Left lung (tissue), 10 donors: Measurements from ENCODE around the gene CYP27A1. TPM values are rescaled to one million over a fixed set of nuclear protein-coding genes. Genes with fewer than 3 reads are reported as not detected.

ENCODE experiments used
- ATAC-seq: fragments of 200-7000 bp; cut with Tn5 transposase; one replicate; pipeline ENCODE4 v1.9.1; 2020; ENCODE audit warnings: moderate library complexity
- DNase-seq, 4 donors: peaks; one replicate each; pipeline ENCODE4 v3.0.0-alpha.2; 2013 to 2020
- H3K27ac ChIP-seq, 2 donors: fragments of 200-600 bp; sonication (generic) in 1 of 2; one replicate each; pipeline versions ENCODE4 v1.5.0 to v1.8.0; 2020 to 2021
- H3K27me3 ChIP-seq, 2 donors: fragments of 200-600 bp; sonication (generic) in 1 of 2; one replicate each; pipeline versions ENCODE4 v1.5.0 to v1.8.0; 2020 to 2021
- H3K36me3 ChIP-seq, 2 donors: fragments of 200-600 bp; sonication (generic) in 1 of 2; one replicate each; pipeline versions ENCODE4 v1.5.0 to v1.8.0; 2020 to 2021
- H3K4me1 ChIP-seq, 2 donors: fragments of 200-600 bp; one replicate each; pipeline ENCODE4 v1.8.0; 2021
- H3K4me3 ChIP-seq, 2 donors: fragments of 200-600 bp; sonication (generic) in 1 of 2; one replicate each; pipeline versions ENCODE4 v1.5.0 to v1.8.0; 2020 to 2021; ENCODE audit warnings: mild to moderate bottlenecking in 1 of 2
- H3K9me3 ChIP-seq, 2 donors: fragments of 200-600 bp; sonication (generic) in 1 of 2; one replicate each; pipeline versions ENCODE4 v1.5.0 to v1.8.0; 2020 to 2021
- intact Hi-C, 2 donors: fragments of 100-400 bp; cut with DNase I; formaldehyde crosslinking; loops; one replicate each; pipeline versions ENCODE4 v1.11.2 to v1.14.2; 2022
- polyA plus RNA-seq, 6 donors: library from polyadenylated mRNA; unstranded; fragments of 120-200 nt; gene quantifications; one replicate each; pipeline ENCODE4 v1.2.1, GENCODE V29; 2013; ENCODE audit not compliant: insufficient read length in 6 of 6
- total RNA-seq, 2 donors: library from RNA; stranded (reverse); fragmentation: NEBNext Ultra II Directional; extraction: Animal tissue kit (Norgen Biotek cat#: 25700); gene quantifications; one replicate each; pipeline ENCODE4 v1.2.1, GENCODE V29; 2021
- TF ChIP-seq, protein P1 (sequence below), 2 donors: fragments of 200-600 bp; sonication (generic) in 1 of 2; IDR thresholded peaks; one replicate each; pipeline versions ENCODE4 v1.5.0 to v1.8.0; 2021; ENCODE audit warnings: antibody characterized with exemption in 2 of 2
- donor health status: DM: no; HTN: yes; CAD: no.
- donor health status: DM: no; HTN: no; CAD: no.

The CYP27A1 gene
- total and polyA plus RNA-seq, 8 donors, result 24.3 to 95.9 (median 30.7) TPM

DNA sequence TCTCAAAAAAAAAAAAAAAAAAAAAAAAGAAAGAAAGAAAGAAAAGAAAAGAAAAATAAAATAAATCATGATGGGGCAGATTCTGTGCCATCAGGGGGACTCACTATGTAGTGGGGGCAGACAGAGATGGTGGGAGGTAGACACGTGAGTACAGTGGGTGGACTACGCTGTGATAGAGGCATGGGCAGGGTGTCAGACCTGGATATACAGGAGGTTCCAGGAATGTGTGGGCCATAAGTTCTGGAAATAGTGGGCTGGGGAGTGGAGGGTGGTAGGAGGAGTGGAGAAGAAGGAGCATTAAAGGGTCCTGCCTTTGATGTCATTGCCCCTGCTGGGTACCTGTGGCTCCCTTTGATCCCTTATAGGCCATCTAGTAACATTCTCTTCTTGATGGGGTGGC, 68.8 kb downstream of the CYP27A1 start:
- intact Hi-C loops, result no loop called here
- no peak overlapping the region for H3K4me3 ChIP-seq
- H3K4me1 ChIP-seq, result peaks cover 0 to 6% of the 10 kb centered on the region in 2 donors
- H3K9me3 ChIP-seq, result no peaks in the 10 kb centered on the region
- ATAC-seq (no peak), DNase-seq (no peak)
- no peaks in the 10 kb centered on the region for H3K36me3 ChIP-seq
- H3K27me3 ChIP-seq, result peaks cover 13 to 80% of the 10 kb centered on the region in 2 donors
- TF ChIP-seq, protein P1, sequence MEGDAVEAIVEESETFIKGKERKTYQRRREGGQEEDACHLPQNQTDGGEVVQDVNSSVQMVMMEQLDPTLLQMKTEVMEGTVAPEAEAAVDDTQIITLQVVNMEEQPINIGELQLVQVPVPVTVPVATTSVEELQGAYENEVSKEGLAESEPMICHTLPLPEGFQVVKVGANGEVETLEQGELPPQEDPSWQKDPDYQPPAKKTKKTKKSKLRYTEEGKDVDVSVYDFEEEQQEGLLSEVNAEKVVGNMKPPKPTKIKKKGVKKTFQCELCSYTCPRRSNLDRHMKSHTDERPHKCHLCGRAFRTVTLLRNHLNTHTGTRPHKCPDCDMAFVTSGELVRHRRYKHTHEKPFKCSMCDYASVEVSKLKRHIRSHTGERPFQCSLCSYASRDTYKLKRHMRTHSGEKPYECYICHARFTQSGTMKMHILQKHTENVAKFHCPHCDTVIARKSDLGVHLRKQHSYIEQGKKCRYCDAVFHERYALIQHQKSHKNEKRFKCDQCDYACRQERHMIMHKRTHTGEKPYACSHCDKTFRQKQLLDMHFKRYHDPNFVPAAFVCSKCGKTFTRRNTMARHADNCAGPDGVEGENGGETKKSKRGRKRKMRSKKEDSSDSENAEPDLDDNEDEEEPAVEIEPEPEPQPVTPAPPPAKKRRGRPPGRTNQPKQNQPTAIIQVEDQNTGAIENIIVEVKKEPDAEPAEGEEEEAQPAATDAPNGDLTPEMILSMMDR (IDR thresholded peaks at IDR 0.05), result no peak
- no peak overlapping the region for H3K27ac ChIP-seq

DNA sequence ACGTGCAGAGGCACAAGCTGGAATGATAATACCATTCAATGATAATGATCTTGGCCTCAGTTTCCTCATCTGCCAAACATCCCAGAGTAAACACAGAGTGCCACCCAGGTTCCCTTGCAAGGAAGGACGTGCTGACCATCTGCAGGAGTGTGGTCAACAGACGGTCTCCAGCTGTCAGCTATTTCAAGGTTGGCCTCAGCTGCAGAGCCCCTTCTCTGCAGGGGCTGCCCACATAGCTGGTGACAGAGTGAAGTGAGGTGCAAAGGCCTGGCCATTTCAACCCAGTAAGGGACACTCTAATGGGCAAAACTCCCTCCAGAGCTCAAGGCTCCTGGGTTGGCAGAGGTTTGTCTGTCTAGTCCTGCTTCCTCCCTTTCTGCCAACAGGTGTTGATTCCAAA, 69.3 kb downstream of the CYP27A1 start:
- peaks cover 0 to 6% of the 10 kb centered on the region in 2 donors for H3K4me1 ChIP-seq
- no peaks in the 10 kb centered on the region for H3K36me3 ChIP-seq
- TF ChIP-seq, protein P1 (IDR thresholded peaks at IDR 0.05), result no peak
- ATAC-seq (no peak), DNase-seq (no peak)
- no peak overlapping the region for H3K4me3 ChIP-seq
- H3K9me3 ChIP-seq, result no peaks in the 10 kb centered on the region
- peaks cover 14 to 84% of the 10 kb centered on the region in 2 donors for H3K27me3 ChIP-seq
- no peak overlapping the region for H3K27ac ChIP-seq
- intact Hi-C loops, result no loop called here

DNA sequence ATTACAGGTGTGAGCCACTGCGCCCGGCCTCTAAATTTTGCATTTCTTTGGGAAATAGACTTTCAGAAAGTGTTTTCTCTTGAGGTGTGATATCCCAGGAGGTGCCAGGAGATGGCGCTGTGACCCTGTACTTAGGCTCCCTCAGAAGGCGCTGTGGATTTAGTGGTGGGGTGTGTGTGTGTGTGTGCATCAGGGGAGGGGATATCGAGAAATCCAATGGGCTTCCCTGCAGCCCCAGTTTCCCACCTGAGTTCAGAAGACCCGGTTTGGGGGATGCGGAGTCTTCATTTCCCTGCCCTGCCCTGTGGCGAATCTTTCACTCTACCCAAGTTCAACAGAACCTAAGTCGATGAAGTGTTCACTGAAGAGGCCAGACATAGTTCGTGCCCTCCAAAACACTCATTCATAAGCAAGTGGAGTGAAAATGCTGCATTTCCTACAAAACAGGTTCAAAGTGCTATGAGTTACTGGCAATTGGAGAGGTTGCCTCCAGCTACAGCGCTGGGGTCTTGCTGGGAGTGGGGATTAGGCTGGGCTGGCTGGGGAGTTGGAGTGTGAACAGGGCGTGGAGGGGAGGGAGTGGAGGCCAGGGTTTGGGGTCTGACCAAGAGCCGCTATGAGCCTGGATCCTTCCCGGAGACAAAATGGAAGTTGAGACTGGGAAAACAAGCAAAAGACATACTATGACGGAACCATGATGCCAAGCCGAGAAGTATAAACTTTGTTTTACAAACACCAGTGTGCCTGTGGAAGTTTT, 71.1 kb downstream of the CYP27A1 start:
- Histone ChIP-seq H3K4me3 (no peak overlapping the region), H3K4me1 (no peaks in the 10 kb centered on the region), H3K27ac (no peak overlapping the region), H3K9me3 (no peaks in the 10 kb centered on the region), H3K36me3 (no peaks in the 10 kb centered on the region), H3K27me3 (peaks cover 19 to 98% of the 10 kb centered on the region in 2 donors)
- TF ChIP-seq, protein P1 (IDR thresholded peaks at IDR 0.05), result peak; percentile 57 to 66
- intact Hi-C loops, result no loop called here
- ATAC-seq, result peak; percentile 89
- DNase-seq, result peak in 1 of 4 donors; percentile 68

DNA sequence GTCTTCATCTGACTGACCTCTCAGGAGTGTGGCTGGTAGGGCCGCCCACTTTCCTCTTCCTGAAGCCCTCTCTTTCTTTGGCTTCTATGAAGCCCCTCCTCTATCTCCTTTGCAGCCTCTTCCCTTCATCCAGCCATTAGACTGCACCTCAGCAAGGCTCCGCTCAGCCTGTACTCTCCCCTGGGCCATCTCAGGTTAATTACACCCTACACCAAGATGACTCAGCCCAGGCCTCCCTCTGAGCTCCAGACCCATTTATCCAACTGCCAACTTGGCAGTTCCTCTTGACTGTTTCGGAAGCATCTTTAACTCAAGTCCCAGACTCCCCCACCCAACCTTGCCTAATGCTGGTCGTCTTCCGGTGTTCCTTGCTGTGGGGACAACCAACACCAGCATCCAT, 71.8 kb downstream of the CYP27A1 start:
- H3K27me3 ChIP-seq, result peaks cover 26 to 98% of the 10 kb centered on the region in 2 donors
- peak; percentile 26 for ATAC-seq
- TF ChIP-seq, protein P1 (IDR thresholded peaks at IDR 0.05), result no peak
- intact Hi-C loops, result no loop called here
- no peak overlapping the region for H3K4me3 ChIP-seq
- H3K4me1 ChIP-seq, result no peaks in the 10 kb centered on the region
- H3K9me3 ChIP-seq, result no peaks in the 10 kb centered on the region
- no peaks in the 10 kb centered on the region for H3K36me3 ChIP-seq
- no peak for DNase-seq
- no peak overlapping the region for H3K27ac ChIP-seq

DNA sequence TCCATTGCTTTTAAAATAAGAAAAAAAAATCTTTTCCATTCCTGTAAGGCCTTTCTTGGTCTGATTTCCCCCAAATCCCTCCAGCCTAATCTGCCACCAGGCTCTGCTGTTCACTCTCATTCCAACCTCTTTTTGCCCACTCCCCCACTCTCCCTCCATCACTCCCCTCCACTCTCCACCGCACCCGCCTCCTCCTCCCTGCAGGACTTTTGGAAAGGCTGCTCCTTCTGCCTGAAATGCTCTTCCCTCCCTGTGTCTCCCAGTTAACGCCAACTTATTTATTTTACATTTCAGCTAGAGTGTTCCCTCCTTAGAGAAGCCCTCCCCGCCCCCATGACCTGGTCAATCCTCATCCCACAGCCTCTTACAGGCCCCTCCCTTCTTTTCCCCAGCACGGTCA, 72.9 kb downstream of the CYP27A1 start:
- peaks cover 0 to 10% of the 10 kb centered on the region in 2 donors for H3K4me1 ChIP-seq
- no peaks in the 10 kb centered on the region for H3K9me3 ChIP-seq
- DNase-seq, result no peak
- no peak overlapping the region for H3K27ac ChIP-seq
- no peak for ATAC-seq
- intact Hi-C loops, result no loop called here
- TF ChIP-seq, protein P1 (IDR thresholded peaks at IDR 0.05), result no peak
- peaks cover 37 to 98% of the 10 kb centered on the region in 2 donors for H3K27me3 ChIP-seq
- H3K36me3 ChIP-seq, result no peaks in the 10 kb centered on the region
- no peak overlapping the region for H3K4me3 ChIP-seq
